ENCODE data around the gene SCUBE1. TPM values are rescaled to one million over a fixed set of nuclear protein-coding genes. Genes with fewer than 3 reads are reported as not detected.

Gene SCUBE1
- total RNA-seq, 1 experiment from 2014 or later, result not detected

GRCh38 chr22:43279867-43280522, 63.2 kb downstream of the SCUBE1 start:
- no peak for TF ChIP-seq CTCF (conservative IDR thresholded peaks at IDR 0.05)
- no peak for TF ChIP-seq EZH2 (IDR thresholded peaks at IDR 0.05; ENCODE audit: low read depth)
- Histone ChIP-seq H3K27ac (no peak overlapping the region), H2AFZ (no peak overlapping the region), H3K9me3 (ENCODE audit: insufficient read depth, low read depth) (no peaks in the 10 kb centered on the region), H3K9me2 (ENCODE audit: insufficient read depth) (no peaks in the 10 kb centered on the region), H3K36me3 (ENCODE audit: low read depth) (no peaks in the 10 kb centered on the region), H3K4me3 (no peak overlapping the region), H3K4me2 (no peak overlapping the region), H3K79me2 (ENCODE audit: low read depth) (no peaks in the 10 kb centered on the region), H4K20me1 (ENCODE audit: insufficient read depth) (no peaks in the 10 kb centered on the region), H3F3A (ENCODE audit: insufficient read depth, low read depth) (no peaks in the 10 kb centered on the region), H3K27me3 (ENCODE audit: insufficient read depth, low read depth) (peaks cover 30% of the 10 kb centered on the region), H3K4me1 (replicated peaks; ENCODE audit: insufficient read depth) (peaks cover 10% of the 10 kb centered on the region)
- intact Hi-C loops (cut with micrococcal nuclease; ENCODE audit: unreplicated experiment), result loop anchor here (10.0 kb wide), 1 partner anchor 1345 kb away; no protein-coding TSS in a partner anchor
- CTCF ChIA-PET, result no interaction called here
- POLR2A ChIA-PET (ENCODE audit: unreplicated experiment), result no interaction called here
- no TSS peak for BruUV-seq (replicated peaks)
- DNase-seq, result no peak

- Histone ChIP-seq H3K36me3 (ENCODE audit: low read depth) (no peaks in the 10 kb centered on the region), H3K27ac (no peak overlapping the region), H3K9me2 (ENCODE audit: insufficient read depth) (no peaks in the 10 kb centered on the region), H3K9me3 (ENCODE audit: insufficient read depth, low read depth) (no peaks in the 10 kb centered on the region), H2AFZ (no peak overlapping the region), H3K4me2 (no peak overlapping the region), H3F3A (ENCODE audit: insufficient read depth, low read depth) (no peaks in the 10 kb centered on the region), H4K20me1 (ENCODE audit: insufficient read depth) (no peaks in the 10 kb centered on the region), H3K79me2 (ENCODE audit: low read depth) (no peaks in the 10 kb centered on the region), H3K4me3 (no peak overlapping the region), H3K27me3 (ENCODE audit: insufficient read depth, low read depth) (peaks cover 11% of the 10 kb centered on the region), H3K4me1 (replicated peaks; ENCODE audit: insufficient read depth) (peaks cover 15% of the 10 kb centered on the region)
- CTCF ChIA-PET, result no interaction called here
- intact Hi-C loops (cut with micrococcal nuclease; ENCODE audit: unreplicated experiment), result loop anchor here (10.0 kb wide), 1 partner anchor 1347 kb away; no protein-coding TSS in a partner anchor
- TF ChIP-seq CTCF (conservative IDR thresholded peaks at IDR 0.05), result no peak
- TF ChIP-seq EZH2 (IDR thresholded peaks at IDR 0.05; ENCODE audit: low read depth), result no peak
- DNase-seq, result no peak
- no TSS peak for BruUV-seq (replicated peaks)
- POLR2A ChIA-PET (ENCODE audit: unreplicated experiment), result no interaction called here
Measured at GRCh38 chr22:43277987-43278601, 65.1 kb downstream of the SCUBE1 start.

DNA sequence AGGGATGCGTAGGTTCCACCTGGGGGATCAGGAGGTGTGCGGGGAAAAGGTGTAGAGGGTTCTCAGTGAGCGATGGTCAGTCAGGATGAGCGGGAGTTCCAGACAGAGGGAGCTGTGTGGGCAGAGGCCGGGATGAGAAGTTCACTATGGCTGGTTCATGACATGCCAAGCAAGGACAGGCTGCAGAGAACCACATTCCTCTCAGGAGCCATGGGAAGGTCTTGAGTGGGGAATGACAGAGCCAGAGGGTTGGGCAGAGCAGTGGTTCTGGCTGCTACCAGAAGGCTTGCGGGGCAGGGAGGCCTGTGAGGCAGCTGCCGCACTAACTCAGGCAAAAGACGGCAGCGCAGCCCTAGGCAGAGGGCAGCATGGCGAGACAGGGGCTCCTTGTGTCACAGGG, 66.1 kb downstream of the SCUBE1 start:
- Histone ChIP-seq H3K36me3 (ENCODE audit: low read depth) (no peaks in the 10 kb centered on the region), H3K9me3 (ENCODE audit: insufficient read depth, low read depth) (no peaks in the 10 kb centered on the region), H3K4me2 (no peak overlapping the region), H3K79me2 (ENCODE audit: low read depth) (no peaks in the 10 kb centered on the region), H3K4me3 (no peak overlapping the region), H4K20me1 (ENCODE audit: insufficient read depth) (no peaks in the 10 kb centered on the region), H3F3A (ENCODE audit: insufficient read depth, low read depth) (no peaks in the 10 kb centered on the region), H3K27ac (no peak overlapping the region), H2AFZ (no peak overlapping the region), H3K27me3 (ENCODE audit: insufficient read depth, low read depth) (peaks cover 7% of the 10 kb centered on the region), H3K9me2 (ENCODE audit: insufficient read depth) (no peaks in the 10 kb centered on the region), H3K4me1 (replicated peaks; ENCODE audit: insufficient read depth) (peaks cover 15% of the 10 kb centered on the region)
- ChIA-PET CTCF (no interaction called here), POLR2A (ENCODE audit: unreplicated experiment) (no interaction called here)
- no TSS peak for BruUV-seq (replicated peaks)
- intact Hi-C loops (cut with micrococcal nuclease; ENCODE audit: unreplicated experiment), result loop anchor here (10.0 kb wide), 1 partner anchor 1348 kb away; no protein-coding TSS in a partner anchor
- no peak for DNase-seq
- no peak for TF ChIP-seq CTCF (conservative IDR thresholded peaks at IDR 0.05)
- no peak for TF ChIP-seq EZH2 (IDR thresholded peaks at IDR 0.05; ENCODE audit: low read depth)

All from PC-9 (cell line).